ENCODE measurements around the gene SRPK2.

Gene SRPK2

DNA sequence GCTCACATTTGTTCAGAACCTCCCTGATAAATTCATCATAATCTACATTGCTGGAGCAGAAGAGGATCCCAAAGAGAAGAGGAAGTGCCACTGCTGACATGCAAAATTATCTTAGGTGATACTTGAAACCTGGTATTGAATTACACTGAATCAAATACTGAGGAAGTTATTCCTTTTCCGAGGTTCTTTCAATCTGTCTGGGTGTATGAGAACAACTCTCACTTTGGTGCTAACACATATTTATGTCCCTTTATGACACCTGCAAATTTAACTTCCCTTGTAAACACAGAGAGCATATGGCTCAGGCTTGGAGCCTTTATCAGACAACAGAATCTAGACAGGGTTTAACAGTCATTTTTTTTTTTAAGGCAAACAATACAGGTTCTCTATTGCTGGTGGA lies 131.4 kb downstream of the SRPK2 start:
- Histone ChIP-seq H3K27me3 (replicated peaks) (no peaks in the 10 kb centered on the region), H3K4me3 (ENCODE audit: low read depth, low read length) (no peak overlapping the region), H3K36me3 (replicated peaks) (no peaks in the 10 kb centered on the region), H3K27ac (no peak overlapping the region)
- DNase-seq = no peak
- in situ Hi-C loops (cut with HindIII; ENCODE audit: low pct_ligation_motif_present, low sequenced_read_pairs) = no loop called here
- TF ChIP-seq, protein P1, sequence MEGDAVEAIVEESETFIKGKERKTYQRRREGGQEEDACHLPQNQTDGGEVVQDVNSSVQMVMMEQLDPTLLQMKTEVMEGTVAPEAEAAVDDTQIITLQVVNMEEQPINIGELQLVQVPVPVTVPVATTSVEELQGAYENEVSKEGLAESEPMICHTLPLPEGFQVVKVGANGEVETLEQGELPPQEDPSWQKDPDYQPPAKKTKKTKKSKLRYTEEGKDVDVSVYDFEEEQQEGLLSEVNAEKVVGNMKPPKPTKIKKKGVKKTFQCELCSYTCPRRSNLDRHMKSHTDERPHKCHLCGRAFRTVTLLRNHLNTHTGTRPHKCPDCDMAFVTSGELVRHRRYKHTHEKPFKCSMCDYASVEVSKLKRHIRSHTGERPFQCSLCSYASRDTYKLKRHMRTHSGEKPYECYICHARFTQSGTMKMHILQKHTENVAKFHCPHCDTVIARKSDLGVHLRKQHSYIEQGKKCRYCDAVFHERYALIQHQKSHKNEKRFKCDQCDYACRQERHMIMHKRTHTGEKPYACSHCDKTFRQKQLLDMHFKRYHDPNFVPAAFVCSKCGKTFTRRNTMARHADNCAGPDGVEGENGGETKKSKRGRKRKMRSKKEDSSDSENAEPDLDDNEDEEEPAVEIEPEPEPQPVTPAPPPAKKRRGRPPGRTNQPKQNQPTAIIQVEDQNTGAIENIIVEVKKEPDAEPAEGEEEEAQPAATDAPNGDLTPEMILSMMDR (IDR thresholded peaks at IDR 0.05; ENCODE audit: low read depth, low read length, missing control alignments) = no peak

DNA sequence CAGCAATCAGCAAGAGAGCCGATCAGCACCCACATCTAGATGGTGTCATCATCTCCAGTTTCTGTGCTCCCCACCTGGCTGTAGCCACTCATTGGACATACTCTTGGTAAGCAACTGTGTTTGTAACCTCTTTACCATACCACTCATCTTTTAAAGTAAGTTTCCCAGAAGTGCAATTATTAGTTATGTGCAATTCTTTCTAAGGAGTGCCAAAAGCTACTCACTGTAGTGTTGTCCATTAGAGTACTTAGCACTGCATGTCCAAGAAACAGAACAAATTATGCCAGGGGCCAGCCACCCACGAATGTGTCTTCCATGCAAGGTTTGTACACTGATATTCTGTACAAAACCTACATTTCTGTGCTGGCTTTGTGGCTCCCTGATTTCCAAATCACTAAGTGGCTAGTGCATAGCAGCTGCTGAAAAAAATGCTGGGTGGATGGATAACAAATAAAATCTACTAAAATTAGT lies 131.9 kb downstream of the SRPK2 start:
- H3K4me3 ChIP-seq (ENCODE audit: low read depth, low read length) = no peak overlapping the region
- no peaks in the 10 kb centered on the region for H3K36me3 ChIP-seq (replicated peaks)
- DNase-seq = no peak
- no peak overlapping the region for H3K27ac ChIP-seq
- TF ChIP-seq, protein P1 (IDR thresholded peaks at IDR 0.05; ENCODE audit: low read depth, low read length, missing control alignments) = no peak
- H3K27me3 ChIP-seq (replicated peaks) = no peaks in the 10 kb centered on the region
- in situ Hi-C loops (cut with HindIII; ENCODE audit: low pct_ligation_motif_present, low sequenced_read_pairs) = no loop called here

DNA sequence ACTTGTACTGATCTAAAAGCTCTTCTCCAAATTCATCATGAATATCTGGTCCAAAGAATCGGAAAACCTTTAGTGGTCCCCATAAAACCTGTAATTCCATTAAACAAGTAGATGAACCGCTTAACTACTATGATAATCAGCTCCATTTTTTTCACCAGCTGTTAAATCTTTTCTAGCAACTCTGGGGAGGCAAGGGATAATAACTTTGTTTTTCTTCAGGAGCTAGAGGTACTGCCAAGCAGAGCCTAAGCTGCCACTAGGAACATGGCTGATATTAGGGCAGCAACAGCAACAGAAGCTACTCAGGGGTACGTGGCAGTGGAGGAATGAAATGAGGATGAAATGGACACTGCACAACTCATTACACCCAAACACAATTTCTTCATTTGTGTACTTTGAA lies 138.0 kb downstream of the SRPK2 start:
- H3K27me3 ChIP-seq (replicated peaks) = no peaks in the 10 kb centered on the region
- H3K4me3 ChIP-seq (ENCODE audit: low read depth, low read length) = no peak overlapping the region
- H3K27ac ChIP-seq = no peak overlapping the region
- TF ChIP-seq, protein P1 (IDR thresholded peaks at IDR 0.05; ENCODE audit: low read depth, low read length, missing control alignments) = no peak
- no peak for DNase-seq
- no peaks in the 10 kb centered on the region for H3K36me3 ChIP-seq (replicated peaks)
- in situ Hi-C loops (cut with HindIII; ENCODE audit: low pct_ligation_motif_present, low sequenced_read_pairs) = no loop called here

DNA sequence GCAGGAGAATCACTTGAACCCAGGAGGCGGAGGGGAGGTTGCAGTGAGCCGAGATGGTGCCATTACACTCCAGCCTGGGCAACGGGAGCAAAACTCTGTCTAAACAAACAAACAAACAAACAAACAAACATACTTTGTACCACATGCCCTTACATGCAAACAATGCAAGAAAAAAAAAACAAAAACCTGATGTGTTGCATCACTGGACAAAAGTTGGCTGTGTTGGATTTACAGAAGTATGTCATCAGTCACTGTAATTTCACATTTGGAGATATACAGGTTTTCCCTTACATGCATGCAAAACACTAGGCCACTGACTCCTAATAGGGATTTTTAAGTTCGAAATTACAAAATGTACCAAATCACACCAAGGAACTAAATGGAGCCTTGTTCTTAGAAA lies 138.5 kb downstream of the SRPK2 start:
- DNase-seq = no peak
- Histone ChIP-seq H3K27ac (no peak overlapping the region), H3K27me3 (replicated peaks) (no peaks in the 10 kb centered on the region), H3K36me3 (replicated peaks) (no peaks in the 10 kb centered on the region), H3K4me3 (ENCODE audit: low read depth, low read length) (no peak overlapping the region)
- in situ Hi-C loops (cut with HindIII; ENCODE audit: low pct_ligation_motif_present, low sequenced_read_pairs) = no loop called here
- TF ChIP-seq, protein P1 (IDR thresholded peaks at IDR 0.05; ENCODE audit: low read depth, low read length, missing control alignments) = no peak

DNA sequence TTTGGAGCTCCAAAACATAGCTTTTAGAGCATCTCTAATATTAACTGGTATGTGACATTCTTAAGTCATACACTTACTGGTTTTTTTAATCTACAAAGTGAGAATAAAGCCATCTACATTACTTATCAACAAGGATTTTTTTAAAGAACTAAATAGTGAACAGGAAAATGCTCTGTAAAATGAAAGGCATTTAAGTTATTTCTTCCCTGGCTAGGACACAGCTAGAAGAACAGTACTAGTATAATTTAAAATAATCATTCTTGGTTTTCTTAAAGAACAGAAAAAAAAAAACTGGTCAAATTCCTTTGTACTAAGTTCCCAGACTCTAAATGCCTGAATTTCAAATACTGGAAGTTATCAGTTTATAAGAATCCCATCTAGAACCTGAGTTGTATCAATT lies 139.5 kb downstream of the SRPK2 start:
- DNase-seq = no peak
- TF ChIP-seq, protein P1 (IDR thresholded peaks at IDR 0.05; ENCODE audit: low read depth, low read length, missing control alignments) = no peak
- in situ Hi-C loops (cut with HindIII; ENCODE audit: low pct_ligation_motif_present, low sequenced_read_pairs) = no loop called here
- H3K36me3 ChIP-seq (replicated peaks) = no peaks in the 10 kb centered on the region
- H3K27ac ChIP-seq = no peak overlapping the region
- H3K27me3 ChIP-seq (replicated peaks) = no peaks in the 10 kb centered on the region
- H3K4me3 ChIP-seq (ENCODE audit: low read depth, low read length) = no peak overlapping the region

DNA sequence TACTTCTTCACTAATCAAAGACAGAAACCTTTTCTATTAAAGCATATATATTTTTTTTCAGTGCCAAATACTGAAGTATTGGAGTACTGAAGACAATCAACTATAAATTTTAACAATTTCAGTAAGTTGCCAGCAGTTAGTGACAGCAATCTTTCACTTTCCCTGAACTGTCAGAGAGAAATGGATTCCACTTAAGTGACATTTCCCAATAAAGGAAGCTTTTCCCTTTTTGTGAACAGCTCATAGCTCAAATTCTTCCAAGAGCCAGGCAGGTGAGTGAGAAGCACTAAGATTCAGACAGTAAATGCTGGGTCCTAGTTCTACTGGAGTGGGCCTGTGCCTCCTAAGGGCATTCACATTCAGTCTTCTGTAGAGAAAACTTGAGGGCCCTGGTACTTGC lies 142.0 kb downstream of the SRPK2 start:
- in situ Hi-C loops (cut with HindIII; ENCODE audit: low pct_ligation_motif_present, low sequenced_read_pairs) = no loop called here

More for the DNA sequence above, 142.0 kb downstream of the SRPK2 start:
- Histone ChIP-seq H3K4me3 (ENCODE audit: low read depth, low read length) (no peak overlapping the region), H3K36me3 (replicated peaks) (no peaks in the 10 kb centered on the region), H3K27ac (no peak overlapping the region), H3K27me3 (replicated peaks) (no peaks in the 10 kb centered on the region)
- DNase-seq = no peak
- TF ChIP-seq, protein P1 (IDR thresholded peaks at IDR 0.05; ENCODE audit: low read depth, low read length, missing control alignments) = no peak

Measured in brain microvascular endothelial cell (primary cell).